Measurements from ENCODE around the gene MBD3.
"Not testable (repeated sequence)": the region's sequence is repeated elsewhere in the genome, so short reads cannot be mapped to it uniquely, and the experiment has no call there.

Gene MBD3

DNA sequence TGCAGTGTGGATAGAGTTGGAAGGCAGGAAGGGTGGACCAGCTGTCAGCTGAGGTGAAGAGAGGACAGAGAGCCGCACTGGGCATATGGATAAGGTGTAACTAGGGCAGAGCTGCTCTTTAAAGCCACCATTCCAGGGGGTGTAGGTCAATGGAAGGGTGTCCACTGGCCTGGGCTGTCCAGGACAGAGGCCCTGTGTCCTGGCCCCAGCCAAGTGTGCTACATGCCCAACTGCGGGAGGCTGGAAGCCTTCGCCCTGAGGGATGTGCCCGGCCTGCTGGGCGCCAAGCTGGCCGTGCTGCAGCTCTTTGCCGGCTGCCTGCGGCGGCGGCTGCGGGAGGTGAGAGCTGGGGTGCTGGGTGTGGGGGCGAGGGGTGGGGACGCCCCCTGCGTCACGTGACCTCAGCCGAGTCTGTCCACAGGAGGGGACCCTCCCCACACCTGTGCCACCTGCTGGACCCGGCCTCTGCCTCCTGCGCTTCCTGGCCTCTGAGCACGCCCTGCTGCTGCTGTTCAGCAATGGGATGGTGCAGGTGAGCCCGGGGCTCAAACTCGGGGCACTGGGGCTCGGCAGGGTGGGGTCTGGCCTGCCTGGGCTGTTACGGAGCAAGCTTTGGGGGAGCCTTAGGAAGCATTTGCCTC is 59.0 kb downstream of the MBD3 start:
- DNase-seq: no peak

DNA sequence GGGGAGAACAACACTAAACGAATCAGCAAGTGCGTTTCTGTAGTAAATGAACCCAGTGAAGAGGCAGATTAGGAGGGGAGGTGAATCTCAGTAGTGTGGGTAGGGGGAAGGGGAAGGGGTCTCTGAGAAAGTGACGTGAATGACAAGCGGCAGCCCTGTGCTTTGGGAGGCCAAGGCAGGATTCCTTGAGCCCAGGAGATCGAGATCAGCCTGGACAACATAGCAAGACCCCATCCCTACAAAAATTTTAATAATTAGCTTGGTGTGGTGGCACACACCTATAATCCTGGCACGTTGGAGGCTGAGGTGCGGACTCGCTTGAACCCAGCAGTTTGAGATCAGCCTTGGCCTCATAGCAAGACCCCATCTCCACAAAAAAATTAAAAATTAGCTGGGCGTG is 60.7 kb downstream of the MBD3 start:
- no peak for DNase-seq

DNA sequence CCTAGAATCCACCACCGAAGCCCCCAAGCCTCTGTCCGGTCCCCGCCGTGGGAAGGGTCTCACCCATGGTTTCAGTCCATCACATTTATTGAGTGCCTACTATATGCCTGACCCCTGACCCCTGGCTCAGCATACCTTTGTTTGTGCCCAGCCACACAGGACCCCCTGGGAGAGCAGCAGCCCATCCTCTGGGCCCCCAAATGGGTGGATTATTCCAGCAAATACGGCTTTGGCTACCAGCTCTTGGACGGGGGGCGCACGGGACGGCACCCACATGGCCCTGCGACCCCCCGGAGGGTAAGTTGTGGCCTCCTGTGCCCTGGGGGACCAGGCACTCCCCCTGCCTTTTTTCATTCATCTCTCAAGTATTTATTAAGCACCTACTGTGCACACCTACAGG is 61.1 kb downstream of the MBD3 start:
- no peak for DNase-seq

DNA sequence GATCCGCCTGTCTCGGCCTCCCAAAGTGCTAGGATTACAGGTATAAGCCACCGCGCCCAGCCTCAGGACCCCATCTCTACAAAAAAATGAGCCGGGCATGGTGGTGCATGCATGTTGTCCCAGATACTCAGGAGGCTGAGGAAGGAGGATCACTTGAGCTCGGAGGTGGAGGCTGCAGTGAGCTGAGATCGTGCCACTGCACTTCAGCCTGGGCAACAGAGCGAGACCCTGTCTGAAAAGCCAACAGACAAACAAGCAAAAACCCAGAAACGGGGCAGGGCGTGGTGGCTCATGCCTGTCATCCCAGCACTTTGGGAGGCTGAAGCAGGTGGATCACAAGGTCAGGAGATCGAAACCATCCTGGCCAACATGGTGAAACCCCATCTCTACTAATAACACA is 61.8 kb downstream of the MBD3 start:
- not testable (repeated sequence) for DNase-seq

DNA sequence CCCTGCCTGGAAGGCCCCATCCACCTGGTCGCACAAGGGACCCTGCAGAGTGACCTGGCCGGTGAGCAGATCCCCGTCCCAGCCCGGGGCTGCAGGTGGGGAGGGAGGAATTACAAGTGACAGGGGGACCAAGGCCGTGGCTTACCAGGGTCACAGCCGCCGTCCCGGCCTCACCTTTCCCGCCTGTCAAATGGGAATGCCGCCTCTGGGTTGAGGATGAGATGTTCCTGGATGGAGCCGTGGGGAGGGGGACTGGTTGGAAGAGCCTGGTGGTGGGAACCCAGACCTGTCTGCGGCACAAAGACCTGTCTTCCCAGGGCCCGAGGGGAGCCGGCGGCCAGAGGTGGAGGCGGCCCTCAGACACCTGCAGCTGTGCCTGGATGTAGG is 63.2 kb downstream of the MBD3 start:
- no peak for DNase-seq

DNA sequence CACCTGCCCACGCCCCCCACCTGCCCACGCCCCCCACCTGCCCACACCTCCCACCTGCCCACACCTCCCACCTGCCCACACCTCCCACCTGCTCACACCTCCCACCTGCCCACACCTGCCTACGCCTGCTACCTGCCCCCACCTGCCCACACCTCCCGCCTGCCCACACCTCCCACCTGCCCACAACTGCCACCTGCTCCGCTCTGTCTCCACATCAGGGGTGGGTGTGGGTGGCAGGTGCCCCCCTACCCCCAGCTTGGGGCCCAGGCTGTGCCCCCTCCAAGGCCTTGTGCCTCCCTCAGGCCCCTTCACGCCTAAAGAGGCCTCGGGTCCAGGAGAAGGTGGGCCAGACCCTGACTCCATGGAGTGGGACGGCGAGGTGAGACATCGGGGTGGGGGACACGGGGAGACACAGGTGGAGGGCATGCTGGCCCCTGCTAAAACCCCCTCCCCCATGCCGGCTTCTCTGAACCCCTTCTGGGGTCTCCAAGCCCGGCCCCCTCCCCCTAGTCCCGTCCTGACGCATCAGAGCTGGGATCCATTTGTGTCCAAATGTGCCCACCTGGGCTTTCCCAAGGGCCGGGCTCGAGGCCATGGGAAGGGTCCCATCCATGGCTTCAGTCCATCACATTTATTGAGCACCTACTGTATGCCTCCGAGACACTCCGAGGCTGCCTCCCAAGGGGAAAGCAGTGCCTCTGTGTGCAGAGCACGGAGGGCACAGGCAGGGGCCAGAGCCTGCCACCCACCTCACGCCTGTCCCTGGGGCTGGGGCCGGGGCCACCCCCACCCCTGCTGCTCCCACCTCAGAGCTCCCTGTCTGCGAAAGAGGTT is 63.9 kb downstream of the MBD3 start:
- DNase-seq: no peak

DNA sequence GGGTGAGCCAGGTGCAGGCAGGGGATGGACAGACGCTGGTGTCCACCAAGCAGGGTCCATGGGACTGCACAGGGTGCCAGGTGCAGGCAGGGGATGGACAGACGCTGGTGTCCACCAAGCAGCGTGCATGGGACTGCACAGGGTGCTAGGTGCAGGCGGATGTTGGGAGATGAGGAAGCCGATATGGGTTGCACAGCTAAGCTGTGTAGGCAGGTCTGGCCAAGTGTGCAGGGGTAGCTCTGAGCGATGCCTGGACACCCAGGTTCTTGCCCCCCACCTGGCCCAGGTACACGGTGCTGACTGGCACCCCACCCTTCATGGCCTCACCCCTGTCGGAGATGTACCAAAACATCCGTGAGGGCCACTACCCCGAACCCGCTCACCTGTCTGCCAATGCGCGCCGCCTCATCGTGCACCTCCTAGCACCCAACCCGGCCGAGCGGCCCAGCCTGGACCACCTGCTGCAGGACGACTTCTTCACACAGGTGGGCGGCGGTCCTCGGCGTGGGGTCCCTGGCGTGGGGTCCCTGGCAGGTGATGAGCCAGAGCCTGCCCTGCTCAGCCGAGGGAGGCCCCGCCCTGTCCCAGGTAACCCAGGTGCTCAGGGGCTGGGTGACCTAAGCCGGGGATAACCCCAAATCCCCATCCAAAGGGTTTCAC is 64.9 kb downstream of the MBD3 start:
- no peak for DNase-seq

DNA sequence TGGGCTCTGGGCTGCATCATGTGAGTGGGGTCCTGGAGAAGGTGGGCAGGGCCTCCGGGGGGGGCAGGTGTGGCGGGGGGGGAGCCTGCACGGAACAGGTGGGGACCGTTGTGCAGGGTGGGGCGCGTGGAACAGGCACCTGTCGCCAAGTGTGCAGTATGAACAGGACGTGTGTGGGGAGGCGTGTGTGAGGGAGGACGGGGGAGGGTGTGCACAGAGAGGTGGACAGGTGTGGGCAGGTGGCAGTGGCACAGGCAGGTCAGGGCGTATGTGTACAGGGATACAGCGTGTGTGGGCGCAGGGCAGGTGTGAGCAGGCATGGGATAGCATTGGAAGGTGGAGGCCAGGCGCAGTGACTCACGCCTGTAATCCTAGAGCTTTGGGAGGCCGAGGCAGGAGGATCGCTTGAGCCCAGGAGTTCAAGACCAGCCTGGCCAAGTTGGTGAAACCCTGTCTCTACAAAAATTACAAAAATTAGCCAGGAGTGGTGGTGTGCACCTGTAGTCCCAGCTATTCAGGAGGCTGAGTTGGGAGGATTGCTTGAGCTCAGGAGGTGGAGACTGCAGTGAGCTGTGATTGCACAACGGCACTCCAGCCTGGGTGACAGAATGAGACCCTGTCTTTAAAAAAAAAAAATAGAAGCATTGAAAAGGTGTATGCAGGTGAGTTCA is 65.6 kb downstream of the MBD3 start:
- no peak for DNase-seq

DNA sequence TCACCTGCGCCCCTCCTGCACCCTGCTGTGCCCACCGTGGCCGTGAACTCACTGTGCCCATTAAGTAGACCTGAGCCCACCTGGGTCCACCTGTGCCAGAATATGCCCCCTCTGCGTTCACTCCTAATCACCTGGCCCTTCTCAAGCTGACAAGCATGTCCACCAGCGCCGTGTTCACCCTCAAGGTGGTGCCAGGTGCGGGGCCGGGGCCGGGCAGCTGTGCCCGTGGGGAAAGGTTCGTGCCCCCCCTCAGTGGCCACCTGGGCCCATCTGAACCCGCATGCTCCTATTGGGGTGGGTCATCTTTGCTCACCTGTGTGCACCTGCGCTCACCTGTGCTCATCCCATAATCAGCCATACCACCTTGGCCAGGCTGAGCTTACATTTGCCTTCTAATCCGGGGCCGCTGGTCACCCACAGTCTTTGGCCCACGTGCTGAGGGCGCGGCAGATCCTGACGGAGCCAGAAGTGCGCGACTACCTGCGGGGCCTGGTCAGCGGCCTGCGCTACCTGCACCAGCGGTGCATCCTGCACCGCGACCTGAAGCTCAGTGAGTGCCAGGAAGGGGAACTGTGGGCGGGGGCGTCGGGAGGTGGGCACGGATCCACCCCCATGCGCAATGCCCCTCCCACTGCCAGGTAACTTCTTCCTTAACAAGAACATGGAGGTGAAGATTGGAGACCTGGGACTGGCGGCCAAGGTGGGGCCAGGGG is 66.4 kb downstream of the MBD3 start:
- no peak for DNase-seq

DNA sequence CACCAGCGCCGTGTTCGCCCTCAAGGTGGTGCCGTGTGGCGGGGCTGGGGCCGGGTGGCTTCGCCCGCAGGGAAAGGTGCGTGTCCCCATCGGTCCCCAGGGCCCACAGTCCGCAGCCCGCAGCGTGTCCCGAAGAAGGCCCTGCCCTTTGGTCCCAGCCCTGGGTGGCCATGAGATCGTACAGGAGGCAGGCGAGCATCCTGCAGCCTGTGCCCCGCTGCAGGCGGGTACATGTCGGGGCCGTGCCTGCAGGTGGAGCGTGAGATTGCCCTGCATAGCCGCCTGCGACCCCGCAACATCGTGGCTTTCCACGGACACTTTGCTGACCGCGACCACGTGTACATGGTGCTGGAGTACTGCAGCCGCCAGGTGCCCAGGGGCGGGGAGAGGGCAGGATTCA is 67.3 kb downstream of the MBD3 start:
- no peak for DNase-seq

DNA sequence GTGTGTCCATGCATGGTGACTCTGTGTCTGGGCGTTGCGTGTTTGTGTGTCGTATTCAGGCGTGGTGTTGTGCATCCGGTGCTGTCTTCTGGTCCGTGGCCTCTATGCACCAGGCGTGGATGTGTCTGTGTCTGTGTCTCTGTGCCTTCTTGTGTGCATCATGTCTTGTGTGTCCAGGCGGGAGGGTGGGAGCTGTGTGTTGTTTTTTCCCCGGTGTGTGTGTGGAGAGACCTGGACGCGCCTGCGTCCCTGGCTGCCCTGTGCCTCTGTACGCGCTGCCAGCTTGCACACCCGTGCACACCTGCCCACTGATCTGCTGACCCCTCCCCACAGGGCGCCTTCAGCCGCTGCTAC is 67.7 kb downstream of the MBD3 start:
- no peak for DNase-seq

DNA sequence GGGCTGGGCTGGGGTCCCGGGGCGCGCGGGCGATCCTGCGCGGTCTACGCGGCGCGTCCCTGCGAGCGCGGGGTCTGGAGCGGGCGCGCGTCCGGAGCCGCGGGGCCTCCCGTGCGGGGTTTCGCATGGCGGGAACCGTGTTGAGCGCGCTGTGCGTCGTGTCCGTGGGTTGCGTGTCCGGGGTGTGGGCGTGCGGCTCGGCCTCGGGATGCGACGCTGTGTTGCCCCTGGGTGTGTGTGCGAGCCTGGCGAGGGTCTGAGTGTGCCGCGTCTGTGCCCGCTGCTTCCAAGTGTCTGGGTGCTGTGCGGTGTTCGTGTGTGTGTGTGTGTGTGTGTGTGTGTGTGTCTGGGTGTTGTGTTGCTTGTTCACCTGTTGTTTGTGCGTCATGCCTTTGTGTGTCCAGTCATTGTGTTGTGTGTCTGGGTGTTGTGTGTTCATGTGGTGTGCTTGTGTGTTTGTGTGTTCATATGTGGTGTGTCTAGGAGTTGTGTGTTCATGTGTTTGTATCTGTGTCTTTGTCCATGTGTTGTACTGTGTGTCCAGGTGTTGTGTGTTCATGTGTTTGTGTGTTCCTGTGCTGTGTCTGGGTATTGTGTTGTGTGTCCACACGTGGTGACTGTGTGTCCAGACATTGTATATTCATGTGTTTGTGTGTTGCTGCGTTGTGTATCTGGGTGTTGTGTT is 68.2 kb downstream of the MBD3 start:
- no peak for DNase-seq
